Measurements from ENCODE around the gene MRPL24. TPM values are rescaled to one million over a fixed set of nuclear protein-coding genes. Genes with fewer than 3 reads are reported as not detected.

Gene MRPL24
- total and polyA plus RNA-seq, 2 of the 13 experiments (the other 11 are each of a cell fraction or from before 2014, with no cell fraction given), result 38.1 to 42.9 TPM

DNA sequence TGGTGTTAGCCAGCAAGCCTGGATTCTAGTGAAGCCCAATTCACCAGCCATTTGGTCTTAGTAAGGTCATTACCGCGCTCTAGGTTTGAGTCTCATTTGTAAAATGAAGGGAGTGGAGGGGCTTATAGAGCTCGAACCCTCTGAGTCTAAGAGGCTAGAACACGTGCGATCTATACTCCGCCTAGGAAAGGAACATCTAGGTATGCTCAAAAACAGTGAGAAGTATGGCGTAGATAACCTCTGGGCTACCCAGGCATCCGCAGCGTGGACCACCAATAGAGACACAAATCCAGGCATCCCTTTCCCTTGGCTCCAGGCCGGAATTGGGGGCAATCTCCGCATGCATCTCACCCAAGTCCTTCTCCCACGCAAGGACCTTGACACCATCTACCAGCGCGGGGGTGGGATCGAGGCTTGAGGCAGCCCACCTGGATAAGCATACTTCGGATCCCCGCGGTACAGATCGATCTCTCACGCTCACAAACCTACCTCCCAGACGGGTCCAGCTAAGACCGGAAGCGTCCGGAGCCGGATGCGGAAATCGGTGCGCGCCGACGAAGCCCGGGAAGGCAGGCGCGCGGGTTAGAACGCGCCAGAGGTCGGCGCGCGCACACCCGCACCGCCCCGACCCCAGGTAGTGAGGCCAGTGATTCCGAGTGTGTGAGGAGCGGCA is 12.8 kb downstream of the MRPL24 start, which contains the start of gene METTL25B (continued):
- TF ChIP-seq, protein P1, sequence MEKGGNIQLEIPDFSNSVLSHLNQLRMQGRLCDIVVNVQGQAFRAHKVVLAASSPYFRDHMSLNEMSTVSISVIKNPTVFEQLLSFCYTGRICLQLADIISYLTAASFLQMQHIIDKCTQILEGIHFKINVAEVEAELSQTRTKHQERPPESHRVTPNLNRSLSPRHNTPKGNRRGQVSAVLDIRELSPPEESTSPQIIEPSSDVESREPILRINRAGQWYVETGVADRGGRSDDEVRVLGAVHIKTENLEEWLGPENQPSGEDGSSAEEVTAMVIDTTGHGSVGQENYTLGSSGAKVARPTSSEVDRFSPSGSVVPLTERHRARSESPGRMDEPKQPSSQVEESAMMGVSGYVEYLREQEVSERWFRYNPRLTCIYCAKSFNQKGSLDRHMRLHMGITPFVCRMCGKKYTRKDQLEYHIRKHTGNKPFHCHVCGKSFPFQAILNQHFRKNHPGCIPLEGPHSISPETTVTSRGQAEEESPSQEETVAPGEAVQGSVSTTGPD (CRISPR knock-in tag; IDR thresholded peaks at IDR 0.05), result no peak
- TF ChIP-seq ZFP82 (CRISPR knock-in tag; IDR thresholded peaks at IDR 0.05; ENCODE audit: borderline replicate concordance), result no peak
- TF ChIP-seq ZSCAN5A (CRISPR knock-in tag; IDR thresholded peaks at IDR 0.05; ENCODE audit: borderline replicate concordance), result no peak
- TF ChIP-seq BRD4 (CRISPR knock-in tag; IDR thresholded peaks at IDR 0.05), result no peak
- TF ChIP-seq, protein P2, sequence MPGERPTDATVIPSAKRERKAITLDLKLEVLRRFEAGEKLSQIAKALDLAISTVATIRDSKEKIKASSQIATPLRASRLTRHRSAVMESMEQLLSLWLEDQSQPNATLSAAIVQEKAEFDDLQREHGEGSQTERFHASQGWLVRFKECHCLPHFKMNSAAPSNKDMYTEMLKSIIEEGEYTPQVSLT (CRISPR knock-in tag; IDR thresholded peaks at IDR 0.05; ENCODE audit: borderline replicate concordance, low read depth), result no peak
- no peak for TF ChIP-seq RARG (CRISPR knock-in tag; IDR thresholded peaks at IDR 0.05; ENCODE audit: low read depth)
- TF ChIP-seq, protein P3, sequence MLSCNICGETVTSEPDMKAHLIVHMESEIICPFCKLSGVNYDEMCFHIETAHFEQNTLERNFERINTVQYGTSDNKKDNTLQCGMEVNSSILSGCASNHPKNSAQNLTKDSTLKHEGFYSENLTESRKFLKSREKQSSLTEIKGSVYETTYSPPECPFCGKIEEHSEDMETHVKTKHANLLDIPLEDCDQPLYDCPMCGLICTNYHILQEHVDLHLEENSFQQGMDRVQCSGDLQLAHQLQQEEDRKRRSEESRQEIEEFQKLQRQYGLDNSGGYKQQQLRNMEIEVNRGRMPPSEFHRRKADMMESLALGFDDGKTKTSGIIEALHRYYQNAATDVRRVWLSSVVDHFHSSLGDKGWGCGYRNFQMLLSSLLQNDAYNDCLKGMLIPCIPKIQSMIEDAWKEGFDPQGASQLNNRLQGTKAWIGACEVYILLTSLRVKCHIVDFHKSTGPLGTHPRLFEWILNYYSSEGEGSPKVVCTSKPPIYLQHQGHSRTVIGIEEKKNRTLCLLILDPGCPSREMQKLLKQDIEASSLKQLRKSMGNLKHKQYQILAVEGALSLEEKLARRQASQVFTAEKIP (CRISPR knock-in tag; IDR thresholded peaks at IDR 0.05; ENCODE audit: borderline replicate concordance), result no peak
- TF ChIP-seq SMAD9 (CRISPR knock-in tag; IDR thresholded peaks at IDR 0.05), result no peak
- TF ChIP-seq, protein P4, sequence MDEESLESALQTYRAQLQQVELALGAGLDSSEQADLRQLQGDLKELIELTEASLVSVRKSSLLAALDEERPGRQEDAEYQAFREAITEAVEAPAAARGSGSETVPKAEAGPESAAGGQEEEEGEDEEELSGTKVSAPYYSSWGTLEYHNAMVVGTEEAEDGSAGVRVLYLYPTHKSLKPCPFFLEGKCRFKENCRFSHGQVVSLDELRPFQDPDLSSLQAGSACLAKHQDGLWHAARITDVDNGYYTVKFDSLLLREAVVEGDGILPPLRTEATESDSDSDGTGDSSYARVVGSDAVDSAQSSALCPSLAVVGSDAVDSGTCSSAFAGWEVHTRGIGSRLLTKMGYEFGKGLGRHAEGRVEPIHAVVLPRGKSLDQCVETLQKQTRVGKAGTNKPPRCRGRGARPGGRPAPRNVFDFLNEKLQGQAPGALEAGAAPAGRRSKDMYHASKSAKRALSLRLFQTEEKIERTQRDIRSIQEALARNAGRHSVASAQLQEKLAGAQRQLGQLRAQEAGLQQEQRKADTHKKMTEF (CRISPR knock-in tag; IDR thresholded peaks at IDR 0.05), result no peak
- TF ChIP-seq ZFY (CRISPR knock-in tag; IDR thresholded peaks at IDR 0.05), result no peak
- no peak for TF ChIP-seq ZNF709 (CRISPR knock-in tag; IDR thresholded peaks at IDR 0.05)
- TF ChIP-seq ZKSCAN8 (CRISPR knock-in tag; IDR thresholded peaks at IDR 0.05; ENCODE audit: borderline replicate concordance), result no peak
- TF ChIP-seq, protein P5, sequence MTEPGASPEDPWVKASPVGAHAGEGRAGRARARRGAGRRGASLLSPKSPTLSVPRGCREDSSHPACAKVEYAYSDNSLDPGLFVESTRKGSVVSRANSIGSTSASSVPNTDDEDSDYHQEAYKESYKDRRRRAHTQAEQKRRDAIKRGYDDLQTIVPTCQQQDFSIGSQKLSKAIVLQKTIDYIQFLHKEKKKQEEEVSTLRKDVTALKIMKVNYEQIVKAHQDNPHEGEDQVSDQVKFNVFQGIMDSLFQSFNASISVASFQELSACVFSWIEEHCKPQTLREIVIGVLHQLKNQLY (CRISPR knock-in tag; IDR thresholded peaks at IDR 0.05), result no peak
- no peak for TF ChIP-seq XRCC5 (optimal IDR thresholded peaks at IDR 0.05; ENCODE audit: low read length)
- TF ChIP-seq HCFC1 (IDR thresholded peaks at IDR 0.05; ENCODE audit: low read depth, low read length), result peak; percentile 56
- no peak for TF ChIP-seq E2F2 (CRISPR knock-in tag; IDR thresholded peaks at IDR 0.05; ENCODE audit: borderline replicate concordance)
- TF ChIP-seq MTF1 (CRISPR knock-in tag; IDR thresholded peaks at IDR 0.05), result no peak
- TF ChIP-seq CEBPB (IDR thresholded peaks at IDR 0.05; ENCODE audit: borderline replicate concordance, low read depth, low read length), result no peak
- no peak for TF ChIP-seq ZFYVE20 (CRISPR knock-in tag; IDR thresholded peaks at IDR 0.05; ENCODE audit: borderline replicate concordance, low read depth)
- TF ChIP-seq DPF2 (CRISPR knock-in tag; IDR thresholded peaks at IDR 0.05; ENCODE audit: borderline replicate concordance, low read depth), result no peak
- no peak for TF ChIP-seq GTF2F1 (IDR thresholded peaks at IDR 0.05; ENCODE audit: low read length)
- TF ChIP-seq DNMT1 (CRISPR knock-in tag; IDR thresholded peaks at IDR 0.05), result no peak

All from HepG2 (cell line).